Activated CD8-positive, alpha-beta T cell treated with anti-CD3 and anti-CD28 coated beads, Interleukin-2, amount 10 ng/mL, durations not matched to agents 7 days and 5 days (primary cell): ENCODE measurements around the gene PLEKHH2. TPM values are rescaled to one million over a fixed set of nuclear protein-coding genes. Genes with fewer than 3 reads are reported as not detected.
"Not testable (repeated sequence)": the region's sequence is repeated elsewhere in the genome, so short reads cannot be mapped to it uniquely, and the experiment has no call there.

Source experiments
- ATAC-seq: fragments of 150-1000 bp; cut with Tn5 transposase; one replicate; pipeline ENCODE4 v1.10.0; 2021; ENCODE audit warnings: moderate library complexity
- CTCF ChIA-PET: fragments of 350-600 bp; sonication (Branson Sonifier 250); formaldehyde crosslinking; loops from one replicate; lab custom pipeline; 2021; ENCODE audit warnings: antibody characterized with exemption; lab: Charles Lee
- POLR2A ChIA-PET: fragments of 350-600 bp; sonication (Branson Sonifier 250); formaldehyde crosslinking; loops from one replicate; lab custom pipeline; 2021; ENCODE audit warnings: antibody characterized with exemption; lab: Charles Lee
- DNase-seq: peaks from one replicate; pipeline ENCODE4 v3.0.0-alpha.2; 2020
- H3K27ac Mint-ChIP-seq: one replicate; pipeline ENCODE4 v1.8.0; 2021; ENCODE audit warnings: mild to moderate bottlenecking, mixed read lengths
- H3K27me3 Mint-ChIP-seq: one replicate; pipeline ENCODE4 v1.8.0; 2021; ENCODE audit warnings: low read depth, mixed read lengths
- H3K36me3 Mint-ChIP-seq: one replicate; pipeline ENCODE4 v1.8.0; 2021; ENCODE audit warnings: low read depth, mixed read lengths
- H3K4me1 Mint-ChIP-seq: one replicate; pipeline ENCODE4 v1.8.0; 2021; ENCODE audit warnings: low read depth, mixed read lengths
- H3K4me3 Mint-ChIP-seq: one replicate; pipeline ENCODE4 v1.8.0; 2021; ENCODE audit warnings: mild to moderate bottlenecking, mixed read lengths
- H3K9me3 Mint-ChIP-seq: one replicate; pipeline ENCODE4 v1.8.0; 2022; ENCODE audit warnings: mixed read lengths; ENCODE audit not compliant: insufficient read depth
- total RNA-seq, 2 experiments: library from RNA; stranded (reverse); gene quantifications; one replicate each; pipeline ENCODE4 v1.2.3, GENCODE V29; 2021

Gene PLEKHH2
- total RNA-seq, 2 experiments from 2014 or later = 0.32 to 0.57 TPM

DNA sequence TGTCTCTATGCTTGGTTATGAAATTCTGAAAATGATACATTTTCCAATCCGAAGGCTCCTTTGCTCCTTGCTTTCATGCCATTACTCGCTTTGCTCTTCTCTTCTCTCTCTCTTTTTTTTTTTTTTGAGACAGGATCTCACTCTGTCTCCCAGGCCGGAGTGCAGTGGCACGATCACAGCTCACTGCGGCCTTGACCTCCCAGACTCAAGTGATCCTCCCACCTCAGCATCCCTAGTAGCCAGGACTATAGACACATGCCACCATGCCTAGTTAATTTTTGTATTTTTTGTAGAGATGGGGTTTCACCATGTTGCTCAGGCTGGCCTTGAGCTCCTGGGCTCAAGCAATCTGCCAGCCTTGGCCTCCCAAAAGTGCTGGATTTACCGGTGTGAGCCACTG lies 61.1 kb downstream of the PLEKHH2 start:
- POLR2A ChIA-PET, ATAC-seq, H3K36me3 Mint-ChIP-seq, CTCF ChIA-PET, H3K27ac Mint-ChIP-seq, H3K4me1 Mint-ChIP-seq, H3K9me3 Mint-ChIP-seq, H3K4me3 Mint-ChIP-seq, DNase-seq: not testable (repeated sequence)
- peaks cover 20% of the 10 kb centered on the region for H3K27me3 Mint-ChIP-seq

DNA sequence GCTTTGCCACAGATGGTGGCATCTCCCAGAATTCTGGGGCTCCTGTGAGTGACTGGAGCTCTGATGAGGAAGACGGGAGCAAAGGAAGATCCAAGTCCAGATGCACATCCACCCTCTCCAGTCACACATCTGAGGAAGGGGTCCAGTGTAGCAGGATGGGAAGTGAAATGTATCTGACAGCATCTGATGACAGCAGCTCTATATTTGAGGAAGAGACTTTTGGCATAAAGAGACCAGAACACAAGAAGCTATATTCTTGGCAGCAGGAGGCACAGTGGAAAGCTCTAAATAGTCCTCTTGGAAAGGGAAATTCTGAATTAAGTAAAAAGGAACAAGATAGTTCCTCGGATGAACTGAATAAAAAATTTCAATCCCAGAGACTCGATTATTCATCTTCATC lies 62.7 kb downstream of the PLEKHH2 start:
- no peak for ATAC-seq
- ChIA-PET POLR2A (no interaction called here), CTCF (no interaction called here)
- no peak for DNase-seq
- H3K27ac Mint-ChIP-seq = no peak overlapping the region
- no peaks in the 10 kb centered on the region for H3K4me1 Mint-ChIP-seq
- H3K36me3 Mint-ChIP-seq = no peaks in the 10 kb centered on the region
- H3K4me3 Mint-ChIP-seq = no peak overlapping the region
- H3K27me3 Mint-ChIP-seq = peaks cover 20% of the 10 kb centered on the region
- no peaks in the 10 kb centered on the region for H3K9me3 Mint-ChIP-seq

GRCh38 chr2:43701111-43701510 lies 64.1 kb downstream of the PLEKHH2 start:
- H3K27ac Mint-ChIP-seq = no peak overlapping the region
- ATAC-seq (no peak), DNase-seq (no peak)
- H3K27me3 Mint-ChIP-seq = peaks cover 20% of the 10 kb centered on the region
- H3K9me3 Mint-ChIP-seq = no peaks in the 10 kb centered on the region
- no peak overlapping the region for H3K4me3 Mint-ChIP-seq
- POLR2A ChIA-PET = no interaction called here
- H3K4me1 Mint-ChIP-seq = no peaks in the 10 kb centered on the region
- CTCF ChIA-PET = interaction anchor here (0.7 kb wide), 1 partner anchor 177 kb away, joined by 3 read pairs; no protein-coding TSS in a partner anchor
- no peaks in the 10 kb centered on the region for H3K36me3 Mint-ChIP-seq

DNA sequence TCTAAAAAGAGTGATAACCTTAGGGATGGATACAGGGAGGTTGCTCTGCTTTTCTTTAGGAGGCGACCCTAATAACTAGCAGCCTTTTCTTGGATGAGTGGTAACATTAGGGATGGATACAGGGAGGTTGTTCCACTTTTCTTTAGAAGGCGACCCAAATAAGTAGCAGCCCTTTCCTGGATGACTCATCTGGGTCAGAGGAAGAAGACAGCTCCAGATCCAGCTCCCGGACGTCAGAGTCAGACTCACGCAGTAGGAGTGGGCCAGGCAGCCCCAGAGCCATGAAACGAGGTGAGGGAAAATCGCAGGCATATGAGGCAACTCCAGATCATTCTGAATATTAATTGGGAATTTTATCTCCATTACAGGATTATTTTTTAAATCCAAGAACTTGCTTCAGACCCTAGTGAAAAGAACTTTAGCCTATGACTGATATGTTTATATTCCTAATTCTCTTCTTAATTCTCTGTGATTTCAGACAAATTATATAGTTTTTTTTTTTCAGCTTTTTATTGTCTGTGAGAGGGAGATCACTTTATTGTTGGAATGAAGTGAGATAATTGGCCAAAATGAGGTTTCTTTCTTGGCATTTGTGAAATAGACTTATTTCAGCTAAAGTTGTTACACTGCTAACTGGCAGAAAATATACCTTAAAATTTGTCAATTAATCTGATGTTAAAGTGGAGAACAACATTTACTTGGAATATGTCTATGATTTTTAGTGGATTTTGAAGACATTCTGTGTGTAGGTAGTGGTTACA lies 70.4 kb downstream of the PLEKHH2 start:
- ATAC-seq (no peak), DNase-seq (no peak)
- ChIA-PET CTCF (no interaction called here), POLR2A (no interaction called here)
- no peaks in the 10 kb centered on the region for H3K36me3 Mint-ChIP-seq
- no peaks in the 10 kb centered on the region for H3K9me3 Mint-ChIP-seq
- H3K4me1 Mint-ChIP-seq = no peaks in the 10 kb centered on the region
- H3K27me3 Mint-ChIP-seq = peaks cover 11% of the 10 kb centered on the region
- H3K4me3 Mint-ChIP-seq = no peak overlapping the region
- no peak overlapping the region for H3K27ac Mint-ChIP-seq

- ATAC-seq (no peak), DNase-seq (no peak)
- Mint-ChIP-seq H3K4me3 (no peak overlapping the region), H3K27me3 (peaks cover 8% of the 10 kb centered on the region), H3K27ac (no peak overlapping the region), H3K4me1 (no peaks in the 10 kb centered on the region), H3K36me3 (no peaks in the 10 kb centered on the region), H3K9me3 (no peaks in the 10 kb centered on the region)
- ChIA-PET CTCF (no interaction called here), POLR2A (no interaction called here)
Measured at GRCh38 chr2:43708178-43708577, 71.1 kb downstream of the PLEKHH2 start.

DNA sequence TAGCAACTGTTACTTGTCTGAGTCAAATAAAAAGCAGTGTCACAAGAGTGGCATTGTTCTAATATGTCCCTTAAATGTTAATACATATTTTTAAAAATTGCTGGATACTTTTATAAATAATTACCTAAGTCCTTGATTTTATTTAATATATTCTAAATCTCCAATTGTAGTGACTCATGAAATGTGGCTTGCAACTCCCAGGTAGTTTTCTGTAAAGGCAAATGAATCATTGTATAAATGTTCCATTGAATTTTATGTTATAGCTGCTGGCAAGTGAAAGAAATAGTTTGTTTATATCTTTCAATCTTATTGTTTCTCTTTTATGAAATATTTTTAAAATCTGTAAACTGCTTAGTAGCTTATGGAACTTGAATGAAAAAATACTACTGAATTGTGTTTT lies 71.8 kb downstream of the PLEKHH2 start:
- POLR2A ChIA-PET = no interaction called here
- DNase-seq (no peak), ATAC-seq (no peak)
- Mint-ChIP-seq H3K27ac (no peak overlapping the region), H3K9me3 (no peaks in the 10 kb centered on the region), H3K4me1 (no peaks in the 10 kb centered on the region), H3K36me3 (no peaks in the 10 kb centered on the region), H3K4me3 (no peak overlapping the region), H3K27me3 (peaks cover 8% of the 10 kb centered on the region)
- CTCF ChIA-PET = no interaction called here

- Mint-ChIP-seq H3K36me3 (no peaks in the 10 kb centered on the region), H3K27me3 (peaks cover 19% of the 10 kb centered on the region), H3K27ac (no peak overlapping the region), H3K4me3 (no peak overlapping the region), H3K4me1 (no peaks in the 10 kb centered on the region), H3K9me3 (no peaks in the 10 kb centered on the region)
- DNase-seq = no peak
- no peak for ATAC-seq
- ChIA-PET POLR2A (no interaction called here), CTCF (no interaction called here)
Measured at GRCh38 chr2:43710866-43711265, 73.8 kb downstream of the PLEKHH2 start.

- H3K36me3 Mint-ChIP-seq = no peaks in the 10 kb centered on the region
- peaks cover 23% of the 10 kb centered on the region for H3K27me3 Mint-ChIP-seq
- no peak for ATAC-seq
- no peak overlapping the region for H3K4me3 Mint-ChIP-seq
- H3K4me1 Mint-ChIP-seq = no peaks in the 10 kb centered on the region
- CTCF ChIA-PET = no interaction called here
- no peaks in the 10 kb centered on the region for H3K9me3 Mint-ChIP-seq
- POLR2A ChIA-PET = no interaction called here
- H3K27ac Mint-ChIP-seq = no peak overlapping the region
- no peak for DNase-seq
Measured at GRCh38 chr2:43714164-43714563, 77.1 kb downstream of the PLEKHH2 start.

DNA sequence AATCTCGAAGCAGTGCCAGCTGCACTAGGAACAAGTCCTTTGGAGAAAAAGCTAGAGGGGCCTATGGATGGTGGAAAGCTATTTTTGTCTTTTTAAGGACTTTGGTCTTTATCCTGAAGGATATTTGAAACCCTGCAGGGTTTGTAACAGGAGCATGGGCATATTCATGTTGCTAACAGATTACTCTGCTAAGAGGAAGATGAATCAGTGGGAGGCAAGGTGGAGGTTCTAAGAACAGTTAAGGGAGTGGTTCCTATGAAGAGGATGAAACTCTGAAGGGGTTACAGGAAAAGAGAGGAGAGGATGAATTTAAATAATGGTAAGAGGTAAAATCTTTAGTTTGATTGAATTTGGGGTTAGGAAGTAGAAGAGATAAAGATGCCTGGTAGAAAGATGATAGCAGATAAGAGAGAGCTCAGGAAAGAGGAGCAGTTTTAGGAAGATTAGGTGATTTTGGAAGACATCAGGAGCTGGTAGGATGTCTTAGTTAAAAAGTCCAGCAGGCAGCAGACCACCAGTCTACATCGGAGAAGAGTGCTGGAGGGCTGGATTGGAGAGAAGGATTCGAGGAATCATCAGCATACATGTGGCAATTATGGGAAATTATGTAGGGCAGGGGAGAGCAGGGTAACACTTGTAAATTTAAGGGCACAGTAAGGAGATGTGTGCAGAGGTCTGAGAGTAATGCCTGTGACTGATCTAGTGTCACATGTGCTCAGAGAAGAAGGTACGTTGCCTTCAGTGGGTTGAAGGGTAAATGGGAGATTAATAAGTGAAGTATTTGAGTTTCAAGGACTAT lies 78.4 kb downstream of the PLEKHH2 start:
- DNase-seq = no peak
- H3K27me3 Mint-ChIP-seq = peaks cover 21% of the 10 kb centered on the region
- ChIA-PET POLR2A (no interaction called here), CTCF (no interaction called here)
- no peaks in the 10 kb centered on the region for H3K4me1 Mint-ChIP-seq
- ATAC-seq = no peak
- H3K4me3 Mint-ChIP-seq = no peak overlapping the region
- no peaks in the 10 kb centered on the region for H3K36me3 Mint-ChIP-seq
- no peak overlapping the region for H3K27ac Mint-ChIP-seq
- H3K9me3 Mint-ChIP-seq = no peaks in the 10 kb centered on the region

DNA sequence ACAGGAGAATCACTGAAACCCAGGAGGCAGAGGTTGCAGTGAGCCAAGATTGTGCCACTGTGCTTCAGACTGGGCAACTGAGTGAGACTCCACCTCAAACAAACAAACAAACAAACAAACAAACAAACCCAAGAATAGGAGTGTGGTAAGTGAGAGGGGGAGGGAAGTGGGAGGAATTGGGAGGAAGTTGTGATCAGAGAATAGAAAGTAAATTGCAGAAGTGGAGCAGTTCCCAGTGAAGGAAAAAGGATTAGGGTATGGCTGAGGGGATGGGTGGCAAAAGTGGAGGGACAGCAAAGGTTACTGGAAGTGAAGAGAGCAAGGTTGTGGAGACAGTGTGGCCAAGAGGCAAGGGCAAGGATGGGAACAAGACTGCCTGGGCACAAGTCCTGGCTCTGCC lies 80.3 kb downstream of the PLEKHH2 start:
- no peak overlapping the region for H3K27ac Mint-ChIP-seq
- no peaks in the 10 kb centered on the region for H3K9me3 Mint-ChIP-seq
- peaks cover 21% of the 10 kb centered on the region for H3K27me3 Mint-ChIP-seq
- ATAC-seq (no peak), DNase-seq (no peak)
- ChIA-PET CTCF (no interaction called here), POLR2A (no interaction called here)
- H3K36me3 Mint-ChIP-seq = no peaks in the 10 kb centered on the region
- no peaks in the 10 kb centered on the region for H3K4me1 Mint-ChIP-seq
- no peak overlapping the region for H3K4me3 Mint-ChIP-seq

DNA sequence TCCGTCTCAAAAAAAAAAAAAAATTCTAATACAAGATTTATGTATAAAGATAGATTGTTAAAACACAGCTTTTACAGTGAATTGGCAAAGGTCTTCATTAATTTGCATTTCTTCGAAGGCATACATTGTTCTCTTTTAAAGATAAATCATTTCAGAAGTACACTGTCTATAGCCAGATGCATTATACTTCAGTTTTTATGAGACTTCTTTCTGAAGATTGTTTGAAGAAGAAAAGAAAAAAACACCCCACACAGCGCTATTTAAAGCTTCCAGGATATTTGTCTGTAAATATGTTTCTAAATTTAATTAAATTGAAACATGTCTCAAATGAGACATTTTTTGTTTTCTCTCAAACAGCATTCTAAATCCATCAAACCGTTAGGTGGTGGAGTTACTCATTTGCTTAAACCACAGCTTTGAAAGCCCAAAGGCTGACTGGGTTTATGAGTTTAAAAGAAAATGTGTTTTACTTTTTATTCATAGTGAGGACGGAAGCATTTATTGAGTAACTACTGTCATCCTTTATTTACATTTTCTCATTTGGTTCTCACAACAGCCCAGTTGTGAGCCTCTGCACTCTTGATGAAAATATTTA lies 81.6 kb downstream of the PLEKHH2 start:
- Mint-ChIP-seq H3K4me1 (no peaks in the 10 kb centered on the region), H3K27me3 (peaks cover 25% of the 10 kb centered on the region), H3K4me3 (no peak overlapping the region), H3K27ac (no peak overlapping the region), H3K9me3 (no peaks in the 10 kb centered on the region), H3K36me3 (no peaks in the 10 kb centered on the region)
- POLR2A ChIA-PET = no interaction called here
- ATAC-seq (no peak), DNase-seq (no peak)
- CTCF ChIA-PET = no interaction called here
